Nephron (organoid): ENCODE measurements around the gene CAMK2D.

Experiments
- H3K27ac Mint-ChIP-seq, 3 experiments: 2 replicates each; pipeline ENCODE4 v1.8.0; 2020; ENCODE audit warnings: mixed read lengths in 3 of 3, mild to moderate bottlenecking in 2 of 3, moderate library complexity in 1 of 3
- H3K27me3 Mint-ChIP-seq: 2 replicates; pipeline ENCODE4 v1.8.0; 2021; ENCODE audit warnings: low read depth, mild to moderate bottlenecking, moderate library complexity, mixed read lengths
- H3K36me3 Mint-ChIP-seq: 2 replicates; pipeline ENCODE4 v1.8.0; 2020; ENCODE audit warnings: low read depth, mixed read lengths
- H3K4me1 Mint-ChIP-seq: 2 replicates; pipeline ENCODE4 v1.8.0; 2020; ENCODE audit warnings: mixed read lengths
- H3K4me3 Mint-ChIP-seq, 3 experiments: 2 replicates each; pipeline ENCODE4 v1.8.0; 2020; ENCODE audit warnings: mild to moderate bottlenecking in 3 of 3, mixed read lengths in 3 of 3, moderate library complexity in 2 of 3
- H3K9me3 Mint-ChIP-seq: 2 replicates; pipeline ENCODE4 v1.8.0; 2020; ENCODE audit warnings: mixed read lengths
- CTCF ChIP-seq, 3 experiments: fragments of 200-600 bp; sonication (generic); IDR thresholded peaks; one replicate each; pipeline ENCODE4 v1.5.0; 2021; ENCODE audit warnings: antibody characterized with exemption in 3 of 3; ENCODE audit not compliant: unreplicated experiment in 3 of 3

Gene CAMK2D

GRCh38 chr4:113747949-113748348 is 13.6 kb downstream of the CAMK2D start:
- Mint-ChIP-seq H3K27me3 (no peaks in the 10 kb centered on the region), H3K4me1 (no peaks in the 10 kb centered on the region), H3K9me3 (no peaks in the 10 kb centered on the region), H3K27ac (no peak overlapping the region), H3K36me3 (peaks cover 25% of the 10 kb centered on the region), H3K4me3 (no peak overlapping the region)
- TF ChIP-seq CTCF (IDR thresholded peaks at IDR 0.05; ENCODE audit: unreplicated experiment in 3 of 3): no peak

- no peaks in the 10 kb centered on the region for H3K9me3 Mint-ChIP-seq
- H3K27me3 Mint-ChIP-seq: no peaks in the 10 kb centered on the region
- H3K4me3 Mint-ChIP-seq: no peak overlapping the region
- TF ChIP-seq CTCF (IDR thresholded peaks at IDR 0.05; ENCODE audit: unreplicated experiment in 3 of 3): no peak
- no peak overlapping the region for H3K27ac Mint-ChIP-seq
- H3K4me1 Mint-ChIP-seq: no peaks in the 10 kb centered on the region
- H3K36me3 Mint-ChIP-seq: peaks cover 16% of the 10 kb centered on the region
Observed at GRCh38 chr4:113745711-113746110, 15.8 kb downstream of the CAMK2D start.

GRCh38 chr4:113744667-113745240 is 16.8 kb downstream of the CAMK2D start:
- TF ChIP-seq CTCF (IDR thresholded peaks at IDR 0.05; ENCODE audit: unreplicated experiment in 3 of 3): no peak
- Mint-ChIP-seq H3K36me3 (peaks cover 8% of the 10 kb centered on the region), H3K4me3 (no peak overlapping the region), H3K9me3 (no peaks in the 10 kb centered on the region), H3K27me3 (no peaks in the 10 kb centered on the region), H3K4me1 (no peaks in the 10 kb centered on the region), H3K27ac (no peak overlapping the region)

GRCh38 chr4:113743690-113744089 is 17.8 kb downstream of the CAMK2D start:
- no peaks in the 10 kb centered on the region for H3K4me1 Mint-ChIP-seq
- no peaks in the 10 kb centered on the region for H3K27me3 Mint-ChIP-seq
- TF ChIP-seq CTCF (IDR thresholded peaks at IDR 0.05; ENCODE audit: unreplicated experiment in 3 of 3): no peak
- peaks cover 8% of the 10 kb centered on the region for H3K36me3 Mint-ChIP-seq
- H3K27ac Mint-ChIP-seq: no peak overlapping the region
- H3K9me3 Mint-ChIP-seq: no peaks in the 10 kb centered on the region
- H3K4me3 Mint-ChIP-seq: no peak overlapping the region

- H3K4me3 Mint-ChIP-seq: no peak overlapping the region
- no peaks in the 10 kb centered on the region for H3K27me3 Mint-ChIP-seq
- TF ChIP-seq CTCF (IDR thresholded peaks at IDR 0.05; ENCODE audit: unreplicated experiment in 3 of 3): no peak
- no peak overlapping the region for H3K27ac Mint-ChIP-seq
- peaks cover 4% of the 10 kb centered on the region for H3K4me1 Mint-ChIP-seq
- peaks cover 3% of the 10 kb centered on the region for H3K36me3 Mint-ChIP-seq
- H3K9me3 Mint-ChIP-seq: no peaks in the 10 kb centered on the region
Observed at GRCh38 chr4:113742643-113743042, 18.9 kb downstream of the CAMK2D start.

GRCh38 chr4:113741956-113742355 is 19.6 kb downstream of the CAMK2D start:
- Mint-ChIP-seq H3K4me3 (no peak overlapping the region), H3K4me1 (peaks cover 4% of the 10 kb centered on the region), H3K27me3 (no peaks in the 10 kb centered on the region), H3K27ac (no peak overlapping the region), H3K36me3 (no peaks in the 10 kb centered on the region), H3K9me3 (no peaks in the 10 kb centered on the region)
- TF ChIP-seq CTCF (IDR thresholded peaks at IDR 0.05; ENCODE audit: unreplicated experiment in 3 of 3): no peak
